Hepatocyte (in vitro differentiated cells): ENCODE results near the gene PTPRE. TPM values are rescaled to one million over a fixed set of nuclear protein-coding genes. Genes with fewer than 3 reads are reported as not detected.

Experiments
- DNase-seq: peaks from one replicate; pipeline ENCODE4 v3.0.0-alpha.2; 2016; ENCODE audit warnings: low spot score
- H2AFZ ChIP-seq: fragments of 200-600 bp; sonication (generic); 2 replicates; pipeline ENCODE4 v1.6.0; 2016; ENCODE audit warnings: antibody characterized with exemption, mild to moderate bottlenecking
- H3K27ac ChIP-seq: fragments of 200-600 bp; sonication (generic); 2 replicates; pipeline ENCODE4 v1.5.1; 2016; ENCODE audit warnings: mild to moderate bottlenecking
- H3K27me3 ChIP-seq: fragments of 200-600 bp; sonication (generic); 2 replicates; pipeline ENCODE4 v1.6.1; 2016
- H3K36me3 ChIP-seq: fragments of 200-600 bp; sonication (generic); replicated peaks from 2 replicates; pipeline ENCODE4 v1.5.1; 2016; ENCODE audit warnings: low read depth; ENCODE audit not compliant: insufficient read depth
- H3K4me1 ChIP-seq: fragments of 200-600 bp; sonication (generic); 2 replicates; pipeline ENCODE4 v1.5.1; 2016; ENCODE audit warnings: mild to moderate bottlenecking, moderate library complexity; ENCODE audit not compliant: insufficient read depth
- H3K4me2 ChIP-seq: fragments of 200-600 bp; sonication (generic); 2 replicates; pipeline ENCODE4 v1.6.0; 2016
- H3K4me3 ChIP-seq: fragments of 200-600 bp; sonication (generic); 2 replicates; pipeline ENCODE4 v1.5.1; 2016; ENCODE audit warnings: mild to moderate bottlenecking
- H3K79me2 ChIP-seq: fragments of 200-600 bp; sonication (generic); 2 replicates; pipeline ENCODE4 v1.6.0; 2017; ENCODE audit warnings: mild to moderate bottlenecking
- H3K9me2 ChIP-seq: fragments of 200-600 bp; sonication (generic); replicated peaks from 2 replicates; pipeline ENCODE4 v1.6.0; 2017; ENCODE audit warnings: mild to moderate bottlenecking; ENCODE audit not compliant: insufficient read depth
- H3K9me3 ChIP-seq: fragments of 200-600 bp; sonication (generic); 2 replicates; pipeline ENCODE4 v1.5.1; 2016; ENCODE audit warnings: low read depth, mild to moderate bottlenecking
- H4K20me1 ChIP-seq: fragments of 200-600 bp; sonication (generic); 2 replicates; pipeline ENCODE4 v1.6.0; 2016; ENCODE audit warnings: mild to moderate bottlenecking; ENCODE audit not compliant: insufficient read depth, poor library complexity, severe bottlenecking
- EZH2 ChIP-seq: fragments of 200-600 bp; sonication (generic); IDR thresholded peaks from 2 replicates; pipeline ENCODE4 v1.6.1; 2016; ENCODE audit warnings: antibody characterized with exemption, mild to moderate bottlenecking, borderline replicate concordance
- EZH2phosphoT487 ChIP-seq: fragments of 200-600 bp; sonication (generic); IDR thresholded peaks from one replicate; pipeline ENCODE4 v1.6.1; 2018; ENCODE audit warnings: antibody characterized with exemption, mild to moderate bottlenecking, low read depth, moderate library complexity; ENCODE audit not compliant: unreplicated experiment, severe bottlenecking
- WGBS: methylation state at CpG from one replicate; pipeline ENCODE4 v1.1.6; 2016; ENCODE audit warnings: low lambda C conversion rate; ENCODE audit errors: missing lambda C conversion rate; 5-methylcytosine and 5-hydroxymethylcytosine counted together
- polyA plus RNA-seq: library from polyadenylated mRNA; unstranded; fragments of >200 nt; fragmentation: Nextera tagmentation; extraction: Ambion mirVana; gene quantifications from 2 replicates; pipeline ENCODE4 v1.2.1, GENCODE V29; 2016
- total RNA-seq: library from RNA; depleted of rRNA; stranded (reverse); fragments of >200 nt; gene quantifications from 2 replicates; pipeline ENCODE4 v1.2.3, GENCODE V29; 2014
- TF ChIP-seq, protein P1 (sequence below): fragments of 200-600 bp; sonication (generic); IDR thresholded peaks from 2 replicates; pipeline ENCODE4 v1.5.1; 2016; ENCODE audit warnings: antibody characterized with exemption, mild to moderate bottlenecking; ENCODE audit not compliant: poor library complexity

PTPRE gene
- total and polyA plus RNA-seq, 2 experiments from 2014 or later, result 3.2 to 10.1 TPM

DNA sequence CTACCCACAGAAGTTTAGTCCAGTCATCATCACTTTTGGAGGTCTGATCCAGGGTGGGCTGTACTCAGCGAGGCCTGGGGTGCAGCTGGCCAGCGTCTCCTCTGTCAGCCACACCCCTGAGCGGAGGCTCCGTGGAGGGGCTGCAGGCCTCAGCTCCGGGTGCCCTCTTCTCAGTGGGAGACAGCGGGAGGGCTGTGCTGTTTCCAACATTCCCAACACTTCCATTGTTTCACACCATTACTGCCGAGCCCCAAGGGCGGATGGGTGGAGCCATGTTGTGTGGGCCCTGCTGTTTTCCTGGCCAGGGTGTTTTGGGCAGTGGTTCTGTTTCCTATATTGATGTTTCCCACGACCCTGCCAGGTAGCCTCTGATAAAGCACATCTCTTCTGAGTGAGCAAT, 124.3 kb downstream of the PTPRE start:
- DNase-seq, result no peak

DNA sequence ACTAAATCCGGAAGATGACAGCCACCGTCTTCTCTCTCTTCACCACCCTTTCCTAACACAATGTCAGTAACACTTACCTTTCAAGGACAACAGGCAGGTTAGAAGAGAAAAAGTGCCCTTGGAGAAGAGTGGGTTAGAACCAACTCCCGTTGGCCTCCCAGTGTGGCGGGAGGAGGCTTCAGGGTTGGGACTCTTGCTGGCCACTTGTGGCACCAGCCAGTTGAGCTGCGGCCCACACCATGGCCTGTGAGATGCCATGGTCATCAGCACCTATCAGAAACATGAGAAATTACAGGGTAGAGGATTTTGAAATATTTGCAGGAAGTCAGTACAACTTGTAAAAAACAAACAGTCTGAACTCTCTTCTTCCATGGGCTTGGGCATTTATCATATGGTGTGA, 125.6 kb downstream of the PTPRE start:
- no peaks in the 10 kb centered on the region for H3K4me1 ChIP-seq
- no peak overlapping the region for H3K4me2 ChIP-seq
- H3K4me3 ChIP-seq, result no peak overlapping the region
- no peaks in the 10 kb centered on the region for H3K9me2 ChIP-seq
- no peaks in the 10 kb centered on the region for H4K20me1 ChIP-seq
- no peaks in the 10 kb centered on the region for H3K36me3 ChIP-seq
- DNase-seq, result no peak
- H3K79me2 ChIP-seq, result no peaks in the 10 kb centered on the region
- no peak overlapping the region for H2AFZ ChIP-seq
- no peak overlapping the region for H3K27ac ChIP-seq
- no peak for TF ChIP-seq EZH2
- TF ChIP-seq, protein P1, sequence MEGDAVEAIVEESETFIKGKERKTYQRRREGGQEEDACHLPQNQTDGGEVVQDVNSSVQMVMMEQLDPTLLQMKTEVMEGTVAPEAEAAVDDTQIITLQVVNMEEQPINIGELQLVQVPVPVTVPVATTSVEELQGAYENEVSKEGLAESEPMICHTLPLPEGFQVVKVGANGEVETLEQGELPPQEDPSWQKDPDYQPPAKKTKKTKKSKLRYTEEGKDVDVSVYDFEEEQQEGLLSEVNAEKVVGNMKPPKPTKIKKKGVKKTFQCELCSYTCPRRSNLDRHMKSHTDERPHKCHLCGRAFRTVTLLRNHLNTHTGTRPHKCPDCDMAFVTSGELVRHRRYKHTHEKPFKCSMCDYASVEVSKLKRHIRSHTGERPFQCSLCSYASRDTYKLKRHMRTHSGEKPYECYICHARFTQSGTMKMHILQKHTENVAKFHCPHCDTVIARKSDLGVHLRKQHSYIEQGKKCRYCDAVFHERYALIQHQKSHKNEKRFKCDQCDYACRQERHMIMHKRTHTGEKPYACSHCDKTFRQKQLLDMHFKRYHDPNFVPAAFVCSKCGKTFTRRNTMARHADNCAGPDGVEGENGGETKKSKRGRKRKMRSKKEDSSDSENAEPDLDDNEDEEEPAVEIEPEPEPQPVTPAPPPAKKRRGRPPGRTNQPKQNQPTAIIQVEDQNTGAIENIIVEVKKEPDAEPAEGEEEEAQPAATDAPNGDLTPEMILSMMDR, result no peak
- no peak for TF ChIP-seq EZH2phosphoT487
- 96% methylated on average over 5 of the region's 5 CpGs for WGBS
- H3K9me3 ChIP-seq, result no peaks in the 10 kb centered on the region
- H3K27me3 ChIP-seq, result no peaks in the 10 kb centered on the region

More for the DNA sequence above, 124.3 kb downstream of the PTPRE start:
- Histone ChIP-seq H2AFZ (no peak overlapping the region), H3K27ac (no peak overlapping the region), H3K4me2 (no peak overlapping the region), H3K36me3 (no peaks in the 10 kb centered on the region), H3K4me1 (no peaks in the 10 kb centered on the region), H3K4me3 (no peak overlapping the region), H3K27me3 (no peaks in the 10 kb centered on the region), H3K79me2 (no peaks in the 10 kb centered on the region), H4K20me1 (no peaks in the 10 kb centered on the region), H3K9me2 (no peaks in the 10 kb centered on the region), H3K9me3 (no peaks in the 10 kb centered on the region)
- WGBS, result 70% methylated on average over 9 of the region's 9 CpGs
- no peak for TF ChIP-seq EZH2
- TF ChIP-seq, protein P1, result no peak
- TF ChIP-seq EZH2phosphoT487, result no peak

DNA sequence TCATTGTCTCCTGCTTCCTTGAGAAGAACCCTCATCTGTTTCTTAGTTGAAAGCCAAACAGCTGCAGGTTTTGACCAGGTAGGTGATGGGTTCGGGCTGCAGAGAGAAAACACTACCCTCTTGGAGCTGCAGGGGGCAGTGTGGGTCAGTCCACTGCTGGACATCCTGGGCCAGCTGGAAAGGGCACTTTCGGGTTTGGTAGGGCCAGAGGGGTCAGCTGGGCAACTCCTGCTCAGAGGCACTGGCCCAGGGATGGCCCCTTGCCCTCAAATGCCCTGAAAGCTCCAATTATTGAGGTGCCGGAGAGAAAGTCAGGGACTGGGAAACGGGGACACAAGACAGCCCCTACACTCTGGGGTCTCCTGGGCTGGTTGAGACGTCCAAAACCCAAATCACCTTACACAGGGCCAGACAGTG, 128.7 kb downstream of the PTPRE start:
- H3K4me1 ChIP-seq, result no peaks in the 10 kb centered on the region
- no peaks in the 10 kb centered on the region for H4K20me1 ChIP-seq
- H3K9me2 ChIP-seq, result no peaks in the 10 kb centered on the region
- no peak for TF ChIP-seq EZH2phosphoT487
- TF ChIP-seq, protein P1, result peak; percentile 45
- H2AFZ ChIP-seq, result no peak overlapping the region
- no peaks in the 10 kb centered on the region for H3K36me3 ChIP-seq
- no peak overlapping the region for H3K27ac ChIP-seq
- H3K4me3 ChIP-seq, result no peak overlapping the region
- no peaks in the 10 kb centered on the region for H3K79me2 ChIP-seq
- H3K4me2 ChIP-seq, result no peak overlapping the region
- WGBS, result 70% methylated on average over 5 of the region's 5 CpGs
- no peaks in the 10 kb centered on the region for H3K27me3 ChIP-seq
- DNase-seq, result no peak
- no peaks in the 10 kb centered on the region for H3K9me3 ChIP-seq
